MM.1S (cell line): ENCODE results near the gene LSAMP.

ENCODE experiments used
- CTCF ChIP-seq: fragments of 300-600 bp; sonication (generic); IDR thresholded peaks from 2 replicates; pipeline ENCODE4 v1.5.1; 2016; ENCODE audit warnings: antibody characterized with exemption, low read length, mixed read lengths
- EZH2 ChIP-seq: fragments of 300-600 bp; sonication (generic); optimal IDR thresholded peaks from 2 replicates; pipeline ENCODE3; 2017; ENCODE audit warnings: low read depth, mild to moderate bottlenecking, antibody characterized with exemption, low read length, mixed read lengths
- EZH2phosphoT487 ChIP-seq: fragments of 300-600 bp; sonication (generic); IDR thresholded peaks from 2 replicates; pipeline ENCODE4 v1.6.1; 2018; ENCODE audit warnings: antibody characterized with exemption, low read length

- TF ChIP-seq CTCF (no peak), EZH2 (no peak), EZH2phosphoT487 (no peak)
These were observed 652.9 kb downstream of the LSAMP start for GRCh38 chr3:115792206-115792955.
